Stimulated activated CD4-positive, alpha-beta T cell treated with anti-CD3 and anti-CD28 coated beads, Interleukin-15, amount 100 ng/mL, for 1 hour (primary cell): Measurements from ENCODE around the gene JUND.
A peak's percentile ranks its signal among the peaks of the same experiment; 100 is the strongest.

ENCODE experiments used
- DNase-seq, 2 donors: peaks; one replicate each; pipeline ENCODE4 v3.0.0-alpha.2; 2020; ENCODE audit warnings: low read depth in 1 of 2, low spot score in 1 of 2

JUND gene

DNA sequence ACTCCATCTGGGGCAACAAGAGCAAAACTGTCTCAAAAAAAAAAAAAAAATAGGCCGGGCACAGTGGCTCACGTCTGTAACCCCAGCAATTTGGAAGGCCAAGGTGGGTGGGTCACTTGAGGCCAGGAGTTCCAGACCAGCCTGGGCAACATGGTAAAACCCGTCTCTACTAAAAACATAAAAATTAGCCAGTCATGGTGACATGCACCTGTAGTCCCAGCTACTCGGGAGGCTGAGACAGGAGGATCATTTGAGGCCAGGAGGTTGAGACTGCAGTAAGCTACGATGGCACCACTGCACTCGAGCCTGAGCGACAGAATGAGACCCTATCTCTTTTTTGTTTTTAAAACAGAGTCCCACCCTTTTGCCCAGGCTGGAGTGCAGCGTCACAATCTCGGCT, 11.1 kb downstream of the JUND start:
- DNase-seq, result no peak

DNA sequence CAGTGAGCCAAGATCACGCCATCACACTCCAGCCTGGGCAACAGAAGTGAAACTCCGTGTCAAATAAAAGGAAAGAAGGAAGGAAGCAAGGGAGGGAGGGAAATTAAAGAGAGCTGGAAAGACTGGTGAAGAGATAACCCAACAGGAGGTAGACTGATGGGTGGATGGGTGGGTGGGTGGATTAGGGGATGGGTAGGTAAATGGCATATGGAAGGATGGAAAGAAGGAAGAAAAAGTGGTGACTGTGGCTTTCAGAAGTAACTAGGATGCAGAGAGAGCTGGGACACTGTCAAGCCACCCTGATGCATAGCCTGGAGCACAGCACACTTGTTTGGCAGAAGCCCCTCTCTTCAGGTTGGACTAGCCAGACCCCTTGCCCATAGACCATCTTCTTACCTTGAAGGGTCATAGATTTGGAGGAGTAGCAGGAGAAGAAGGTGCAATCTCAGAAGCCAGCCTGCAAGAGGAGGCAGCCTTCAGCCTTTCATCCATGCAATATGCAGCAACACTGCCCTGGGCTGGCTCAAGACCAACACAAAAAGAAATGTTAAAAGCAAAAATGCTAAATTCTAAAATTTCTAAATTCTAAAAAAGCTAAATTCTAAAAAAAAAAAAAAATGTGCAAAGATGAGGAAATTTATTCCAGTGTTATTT, 12.2 kb downstream of the JUND start:
- no peak for DNase-seq

DNA sequence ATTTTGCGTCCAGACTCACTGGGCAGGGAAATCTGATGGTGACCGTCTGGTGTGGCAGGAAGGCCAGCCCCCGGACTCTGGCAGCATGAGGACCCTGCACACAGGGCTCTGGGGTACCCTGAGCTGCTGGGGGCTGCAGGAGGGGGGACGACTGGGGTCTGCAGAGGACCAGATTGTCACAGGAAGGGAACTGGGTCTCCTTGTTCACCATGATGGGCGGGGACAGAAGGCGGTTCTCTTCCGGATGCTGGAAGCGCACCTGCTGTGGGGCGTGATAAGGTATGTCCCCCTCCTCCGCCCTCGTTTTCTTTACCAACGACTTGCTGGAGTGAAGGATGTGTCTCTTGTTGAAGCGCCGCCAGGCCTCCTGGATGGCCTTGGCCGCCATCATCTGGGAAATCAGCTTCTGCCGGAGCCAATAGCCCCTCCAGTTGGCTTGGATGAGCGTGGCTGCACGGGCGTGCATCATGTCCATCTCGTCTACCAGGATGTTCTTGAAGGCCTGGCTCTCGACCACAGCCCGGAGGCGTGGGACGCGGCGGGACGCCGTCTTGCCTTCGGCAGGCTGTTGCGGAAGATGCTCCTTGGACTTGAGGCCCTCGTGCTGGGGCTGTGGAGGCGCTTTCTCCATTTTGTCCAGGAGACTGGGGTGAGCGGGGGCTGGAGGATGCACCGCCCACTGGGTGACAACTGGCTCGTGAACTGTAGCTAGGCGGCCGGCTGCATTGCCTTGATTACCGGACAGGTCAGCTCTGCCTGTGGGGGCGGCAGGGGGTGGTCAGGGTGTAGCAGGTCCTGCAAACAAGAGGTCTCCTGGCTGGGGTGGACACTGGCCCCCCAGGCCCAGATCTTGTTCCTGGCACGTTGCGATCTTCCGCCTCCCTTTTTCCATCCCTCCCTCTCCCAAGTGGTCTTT, 14.4 kb downstream of the JUND start:
- DNase-seq, result no peak

DNA sequence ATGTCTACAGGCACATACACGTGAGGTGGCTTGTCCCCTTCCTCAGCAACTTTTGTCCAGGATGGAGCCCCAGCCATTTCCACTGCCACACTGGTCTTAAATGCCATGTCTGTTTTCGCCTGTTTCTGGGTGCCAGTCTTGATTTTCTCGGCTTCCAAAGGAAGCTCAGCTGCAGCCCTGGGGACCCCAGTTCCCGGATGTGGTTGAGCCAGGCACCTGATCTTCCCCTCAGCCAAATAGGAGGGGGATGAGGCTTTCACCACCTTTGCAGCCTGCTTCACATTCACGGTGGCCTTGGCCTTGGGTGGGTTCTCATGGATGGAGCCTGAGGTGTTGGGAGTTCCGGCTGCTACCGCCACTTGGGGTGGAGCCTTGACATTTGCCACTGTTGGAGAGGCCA, 15.8 kb downstream of the JUND start:
- no peak for DNase-seq

DNA sequence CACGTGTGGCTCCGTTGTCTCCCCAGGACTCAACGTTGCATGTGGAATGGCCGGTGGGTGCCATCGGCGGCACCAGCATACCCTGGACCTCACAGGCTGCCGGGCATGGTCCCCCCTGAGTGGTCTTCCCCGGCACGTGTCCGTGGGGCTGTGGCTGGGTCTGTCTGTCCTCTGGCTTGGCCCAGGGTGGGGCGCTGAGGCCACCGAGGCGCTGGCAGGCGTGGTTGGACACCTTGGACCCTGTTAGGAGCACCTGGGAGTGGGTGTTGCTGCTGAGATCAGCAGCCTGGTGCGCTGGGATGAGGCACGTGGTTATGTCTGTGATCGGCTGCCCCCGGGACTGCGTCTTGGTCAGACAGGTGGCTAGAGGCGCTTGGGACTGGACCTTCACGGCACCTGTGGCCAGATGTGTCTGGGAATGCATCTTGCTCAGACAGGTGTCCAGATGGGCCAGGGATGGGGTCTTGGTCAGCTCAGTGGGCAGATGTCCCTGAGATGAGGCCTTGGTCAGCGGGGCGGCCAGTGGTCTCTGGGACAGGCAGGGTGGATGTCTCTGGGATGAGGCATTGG, 16.4 kb downstream of the JUND start:
- no peak for DNase-seq

DNA sequence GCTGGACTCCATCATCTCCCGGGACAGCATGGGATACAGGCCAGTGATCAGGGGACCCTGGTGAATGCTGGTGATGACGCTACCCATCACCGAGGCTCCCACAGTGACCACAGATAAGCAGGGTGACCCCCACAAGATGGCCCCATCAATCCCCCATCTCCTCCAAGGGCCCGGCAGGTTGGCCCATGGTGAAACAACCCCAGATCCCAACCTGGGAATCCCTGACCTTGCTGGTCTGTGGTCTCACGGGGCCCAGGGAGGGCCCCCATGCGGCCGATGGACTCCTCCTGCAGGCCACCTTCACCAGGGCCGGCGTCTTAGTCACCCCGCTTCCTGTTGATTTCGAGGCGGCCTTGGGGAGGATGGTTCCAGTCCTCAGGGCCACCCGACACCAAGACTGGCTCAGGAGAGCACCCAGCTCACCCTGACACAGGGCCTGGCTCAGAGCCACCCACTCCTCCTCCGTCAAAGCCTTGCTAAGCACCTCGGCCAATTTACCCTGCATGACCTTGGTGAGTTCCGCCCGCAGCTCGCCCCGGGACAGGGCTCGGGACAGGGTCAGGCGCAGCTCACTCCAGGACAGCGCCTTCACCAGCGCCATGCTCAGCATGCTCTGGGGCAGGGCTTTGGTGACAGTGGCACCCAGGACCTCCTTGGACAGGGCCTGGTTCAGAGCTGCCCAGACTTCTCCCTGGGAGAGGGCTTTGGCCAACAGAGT, 17.1 kb downstream of the JUND start:
- no peak for DNase-seq

DNA sequence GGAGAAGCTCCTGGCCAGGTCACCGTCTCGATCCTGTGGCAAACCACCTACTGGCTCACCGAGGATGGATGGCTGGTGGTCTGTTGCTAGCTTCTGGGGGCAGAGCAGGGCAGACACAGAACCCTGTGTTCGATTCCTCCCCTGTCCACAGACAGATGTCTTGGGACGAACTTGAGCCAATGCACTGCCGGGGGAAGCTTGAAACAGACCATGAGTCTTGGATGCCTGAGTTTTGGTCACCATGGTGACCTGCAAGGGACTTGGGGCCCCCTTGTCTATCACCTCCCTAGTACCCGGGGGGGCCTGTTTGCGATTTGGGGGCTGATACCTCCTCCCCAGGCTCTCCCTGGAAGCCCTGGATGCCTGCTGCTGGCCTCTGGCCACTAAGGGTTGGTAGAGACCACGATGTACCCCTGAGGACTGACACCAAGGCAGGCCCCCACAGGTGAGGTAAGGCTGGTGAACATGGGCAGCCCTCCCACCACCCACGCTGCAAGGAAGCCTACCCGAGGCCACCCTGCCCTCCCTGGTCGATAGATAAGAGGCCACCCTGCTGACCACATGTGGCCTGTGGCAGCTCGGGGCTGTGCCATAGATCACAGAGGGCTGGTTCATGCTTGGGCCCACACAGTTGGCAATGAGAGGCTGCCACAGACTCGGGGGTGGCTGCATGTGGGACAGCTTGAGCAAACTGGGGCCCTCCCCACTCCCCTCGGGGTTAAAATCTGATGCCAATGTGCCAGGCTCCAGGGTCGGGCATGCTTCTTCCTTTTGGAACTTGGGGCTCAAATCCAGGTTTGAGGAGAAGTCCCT, 17.9 kb downstream of the JUND start:
- DNase-seq, result no peak

DNA sequence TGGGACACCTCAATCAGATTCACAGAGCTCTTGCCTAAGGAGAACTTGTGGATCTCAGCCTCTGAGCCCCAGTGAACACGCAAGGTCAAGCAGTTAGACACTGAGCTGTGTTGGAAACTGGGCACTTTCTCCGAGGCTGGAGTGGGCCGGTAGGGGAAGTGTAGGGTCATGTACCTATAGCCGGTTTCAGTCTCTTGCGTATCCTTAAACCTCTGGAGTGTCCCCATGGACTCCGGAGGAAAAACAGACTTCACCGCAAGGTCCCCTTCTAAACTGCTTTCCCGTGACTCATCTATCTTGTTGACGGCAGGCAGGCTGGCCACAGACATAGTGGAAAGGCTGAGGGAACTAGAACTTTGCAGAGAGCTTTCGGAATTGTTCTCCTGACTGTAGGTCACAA, 18.5 kb downstream of the JUND start:
- no peak for DNase-seq

DNA sequence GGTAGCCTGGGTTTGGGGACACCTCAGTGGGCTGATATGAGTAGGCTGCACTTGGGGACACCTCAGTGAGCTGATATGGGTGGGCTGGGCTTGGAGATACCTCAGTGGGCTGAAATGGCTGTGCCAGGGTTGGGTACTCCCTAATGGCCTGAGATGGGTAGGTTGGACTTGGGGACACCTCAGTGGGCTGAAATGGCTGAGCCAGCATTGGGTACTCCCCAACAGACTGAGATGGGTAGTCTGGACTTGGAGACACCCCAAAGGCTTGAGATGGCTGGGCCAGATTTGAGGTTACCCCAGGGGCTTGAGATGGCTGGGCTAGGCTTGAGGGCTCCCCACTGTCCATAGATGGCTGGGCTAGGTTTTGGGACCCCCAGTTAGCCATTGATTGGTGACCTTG, 19.3 kb downstream of the JUND start:
- DNase-seq, result no peak

DNA sequence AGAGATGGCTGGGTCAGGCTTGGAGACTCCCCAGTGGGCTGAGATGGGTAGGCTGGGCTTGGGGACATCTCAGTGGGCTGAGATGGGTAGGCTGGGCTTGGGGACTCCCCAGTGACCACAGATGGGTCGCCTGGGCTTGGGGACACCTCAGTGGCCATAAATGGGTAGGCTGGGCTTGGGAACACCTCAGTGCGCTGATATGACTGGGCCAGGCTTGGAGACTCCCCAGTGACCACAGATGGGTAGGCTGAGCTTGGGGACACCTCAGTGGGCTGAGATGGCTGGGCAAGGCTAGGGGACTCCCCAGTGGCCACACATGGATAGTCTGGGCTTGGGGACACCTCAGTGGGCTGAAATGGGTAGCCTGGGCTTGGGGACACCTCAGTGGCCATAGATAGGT, 19.9 kb downstream of the JUND start:
- no peak for DNase-seq

DNA sequence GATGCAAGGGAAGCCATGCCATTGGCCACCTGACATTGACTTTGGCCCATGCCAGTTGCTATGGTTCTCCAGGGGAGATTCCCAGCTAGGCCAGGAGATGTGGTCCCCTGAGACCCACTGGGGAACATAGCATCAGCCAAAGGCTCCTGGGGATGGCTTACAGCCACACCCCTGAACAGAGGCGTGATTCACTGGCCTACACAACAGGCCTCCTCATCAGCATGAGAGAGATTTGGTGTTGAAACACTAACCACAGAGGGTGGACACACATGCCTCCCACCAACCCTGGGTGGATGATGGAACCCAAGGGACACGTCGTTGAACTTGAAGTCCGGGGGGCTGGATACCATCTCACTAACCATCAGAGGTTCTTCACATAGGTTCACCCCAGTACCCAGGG, 21.5 kb downstream of the JUND start:
- DNase-seq, result no peak

DNA sequence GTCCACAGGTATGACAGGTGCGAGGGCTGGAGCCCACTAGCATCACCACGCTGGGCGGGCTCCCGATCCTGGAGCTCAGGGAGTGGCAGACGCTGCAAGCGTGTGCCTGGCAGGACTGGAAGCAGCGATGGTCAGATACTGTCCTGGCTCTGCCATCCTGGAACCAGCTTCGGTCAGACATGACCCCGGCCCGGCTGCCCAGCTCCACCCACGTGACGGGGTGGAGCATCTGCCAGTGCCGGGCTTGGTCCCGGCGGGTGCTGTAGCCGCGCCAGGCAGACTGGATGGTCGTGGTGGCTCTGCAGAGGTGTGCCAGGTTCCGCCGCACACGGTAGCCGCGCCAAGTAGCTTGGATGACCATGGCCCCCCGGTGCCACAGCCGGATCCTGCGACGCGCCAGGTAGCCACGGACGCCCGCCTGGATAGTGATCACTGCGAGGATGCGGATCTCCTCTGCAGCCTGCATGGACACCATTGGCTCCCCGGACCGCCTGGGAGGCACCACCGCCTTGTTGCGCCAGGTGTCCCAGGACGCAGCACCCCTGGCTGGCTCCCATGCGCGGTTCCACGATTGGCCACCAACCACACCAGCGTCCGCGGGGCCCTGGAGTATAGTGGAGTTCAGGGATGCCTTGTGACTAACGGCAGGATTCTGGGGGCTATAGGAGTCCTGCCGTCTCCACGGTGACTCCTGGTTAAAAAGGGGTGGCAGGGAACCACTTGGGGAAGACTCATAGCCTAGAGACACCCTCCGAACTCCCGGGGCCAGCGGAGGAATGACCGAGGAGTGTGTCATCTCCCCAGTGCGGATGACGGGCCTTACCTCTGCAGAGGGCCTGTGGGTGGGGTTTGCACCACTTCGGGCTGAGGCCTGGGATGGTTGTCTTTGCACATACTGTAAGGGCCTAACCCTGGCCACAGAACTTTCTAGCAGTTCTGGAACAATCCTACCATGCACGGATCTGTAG, 23.6 kb downstream of the JUND start:
- DNase-seq, result no peak

DNA sequence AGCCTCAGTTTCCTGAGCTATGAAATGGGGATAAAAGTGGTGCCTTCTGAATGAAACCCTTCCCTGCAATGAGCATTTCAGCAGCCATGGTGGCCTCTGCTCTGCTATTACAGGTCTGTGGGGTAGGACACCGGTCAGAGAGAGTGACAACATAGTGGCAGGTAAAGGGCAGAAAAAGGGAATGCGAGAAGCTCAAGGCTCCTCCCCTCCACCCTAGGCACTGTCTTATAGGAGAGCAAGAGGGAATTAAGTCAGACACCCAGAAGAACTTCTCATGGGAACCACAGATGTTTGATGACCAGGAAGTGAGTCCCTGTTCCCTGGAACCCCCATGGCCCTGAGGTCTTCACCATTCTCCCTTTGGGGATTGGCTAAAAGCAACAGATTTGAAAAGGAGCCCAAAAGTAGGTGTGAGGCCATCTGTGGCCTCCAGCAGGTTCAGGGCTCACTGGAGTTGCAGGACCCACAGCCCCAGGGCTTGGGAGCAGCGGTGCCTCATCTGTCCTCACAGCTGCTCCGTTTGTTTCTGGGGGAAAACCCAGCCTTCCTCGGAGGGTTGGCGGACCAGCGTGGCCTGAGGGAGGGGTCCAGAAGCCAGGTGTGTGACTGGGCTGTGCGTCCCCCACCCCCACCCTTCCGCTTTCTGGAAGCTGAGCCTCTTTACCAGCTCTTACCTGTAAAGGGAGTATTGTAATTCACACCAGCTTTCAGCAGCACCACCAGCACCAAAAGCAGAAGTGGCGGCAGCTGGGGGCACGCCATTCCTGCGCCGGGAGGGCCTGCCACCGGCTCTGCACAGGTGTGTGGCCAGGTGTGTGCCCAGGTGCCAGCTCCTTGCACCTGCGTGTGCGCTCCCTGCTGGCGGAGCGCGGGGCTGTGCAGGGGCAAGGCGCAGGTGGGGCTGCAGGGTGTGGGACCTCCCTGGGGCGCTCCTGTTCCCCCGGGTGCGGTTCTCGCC, 26.6 kb downstream of the JUND start:
- DNase-seq, result no peak

DNA sequence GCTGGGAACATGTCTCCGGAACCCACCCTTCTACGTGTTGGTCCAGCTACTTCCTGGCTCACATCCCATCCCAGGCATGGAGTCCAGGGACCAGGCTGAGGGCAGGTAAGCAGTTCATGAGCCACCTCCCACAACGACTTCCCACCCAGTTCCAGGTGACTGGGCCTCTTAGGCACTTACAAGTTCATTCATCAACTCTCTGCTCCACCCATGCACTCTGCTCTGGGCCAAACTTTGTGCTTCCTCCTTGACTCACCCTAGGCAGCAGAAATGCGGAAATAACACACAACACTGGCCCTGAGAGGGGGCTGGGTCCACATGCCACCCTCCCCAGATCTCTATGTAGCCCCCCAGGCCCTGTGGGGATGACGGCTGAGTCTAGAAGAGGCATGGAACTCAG, 27.7 kb downstream of the JUND start:
- no peak for DNase-seq

DNA sequence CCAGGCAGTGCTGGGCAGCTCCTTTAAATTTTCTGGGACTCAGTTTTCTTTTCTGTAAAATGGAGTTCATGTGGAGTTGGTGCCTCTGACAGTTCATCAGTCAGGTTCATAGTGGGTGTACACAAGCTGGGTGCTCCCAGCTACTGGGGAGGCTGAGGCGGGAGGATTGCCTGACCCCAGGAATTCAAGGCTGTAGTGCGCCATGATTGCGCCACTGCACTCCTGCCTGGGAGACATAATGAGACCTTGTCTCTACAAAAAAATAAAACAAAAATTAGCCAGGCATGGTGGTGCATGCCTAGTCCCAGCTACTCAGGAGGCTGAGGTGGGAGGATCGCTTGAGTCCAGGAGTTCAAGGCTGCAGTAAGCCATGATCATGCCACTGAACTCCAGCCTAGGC, 28.3 kb downstream of the JUND start:
- no peak for DNase-seq

DNA sequence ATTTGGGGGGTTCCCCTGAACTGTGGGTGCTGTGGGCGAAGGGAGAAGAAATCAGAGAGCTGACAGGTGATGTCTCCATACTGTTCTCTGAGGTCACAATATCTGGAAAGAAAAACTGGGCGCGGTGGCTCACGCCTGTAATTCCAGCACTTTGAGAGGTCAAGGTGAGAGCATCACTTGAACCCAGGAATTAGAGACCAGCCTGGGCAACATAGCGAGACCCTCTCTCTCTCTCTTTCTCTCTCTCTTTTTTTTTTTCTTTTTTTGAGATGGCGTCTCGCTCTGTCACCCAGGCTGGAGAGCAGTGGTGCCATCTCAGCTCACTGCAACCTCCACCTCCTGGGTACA, 29.1 kb downstream of the JUND start:
- DNase-seq, result no peak

DNA sequence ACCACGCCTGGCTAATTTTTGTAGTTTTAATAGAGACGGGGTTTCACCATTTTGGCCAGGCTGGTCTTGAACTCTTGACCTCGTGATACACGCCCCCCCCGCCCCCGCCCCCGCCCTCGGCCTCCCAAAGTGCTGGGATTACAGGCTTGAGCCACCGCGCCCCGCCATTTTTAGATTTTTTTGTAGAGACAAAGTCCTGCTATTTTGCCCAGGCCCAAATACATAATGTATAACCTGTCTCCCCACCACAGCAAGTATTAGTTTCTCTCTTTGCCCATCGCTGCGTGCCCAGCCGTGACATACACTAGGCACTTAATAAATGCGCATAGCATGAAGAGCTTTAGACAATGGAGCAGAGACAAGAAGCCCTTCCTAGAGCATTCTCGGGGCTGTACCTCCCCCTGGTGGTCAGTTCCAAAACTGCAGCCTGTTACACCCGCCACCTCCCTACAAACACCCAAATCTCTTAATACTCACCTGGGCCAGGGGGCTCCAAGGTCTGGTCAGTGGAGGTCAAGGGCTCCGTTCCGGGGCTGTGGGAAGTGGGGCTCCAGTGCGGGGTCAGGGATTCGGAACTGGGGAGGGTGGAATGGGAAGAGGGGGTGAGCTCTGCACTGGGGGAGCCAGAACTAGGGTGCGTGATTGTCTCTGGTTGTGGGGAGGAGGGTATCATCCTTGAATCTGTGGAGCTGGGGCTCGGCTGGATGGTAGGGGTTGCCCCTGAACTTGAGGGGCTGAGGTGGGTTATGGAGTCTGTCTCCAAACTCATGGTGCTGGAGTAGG, 29.6 kb downstream of the JUND start:
- DNase-seq, result peak; percentile 67 to 69

DNA sequence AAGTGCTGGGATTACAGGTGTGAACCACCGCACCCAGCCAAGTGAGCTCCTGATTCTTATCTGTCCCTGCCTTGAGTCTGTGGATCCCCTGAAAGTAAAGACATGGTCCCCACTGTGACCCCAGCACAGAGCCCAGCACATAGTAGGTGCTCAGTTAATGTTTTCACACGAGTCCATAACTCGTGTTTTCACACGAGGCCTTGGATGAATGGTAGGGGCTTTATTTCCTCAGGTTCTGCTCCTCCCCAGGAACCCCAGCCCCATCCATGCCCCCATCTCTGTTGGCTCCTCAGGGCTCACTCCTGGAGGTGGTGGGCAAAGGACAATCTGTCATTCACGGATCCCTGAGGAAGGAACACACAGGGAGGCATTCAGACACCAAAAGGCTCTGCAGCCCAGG, 31.6 kb downstream of the JUND start:
- DNase-seq, result no peak
